ENCODE data around the gene PROK1.
"Not testable (repeated sequence)": the region's sequence is repeated elsewhere in the genome, so short reads cannot be mapped to it uniquely, and the experiment has no call there.

PROK1 gene

GRCh38 chr1:110434946-110435345, 16.0 kb upstream of the PROK1 start:
- DNase-seq: no peak

- no peak for DNase-seq
Observed at GRCh38 chr1:110436635-110437034, 14.3 kb upstream of the PROK1 start.

GRCh38 chr1:110437645-110438299, 13.2 kb upstream of the PROK1 start:
- DNase-seq: not testable (repeated sequence)

GRCh38 chr1:110438893-110439292, 12.1 kb upstream of the PROK1 start:
- no peak for DNase-seq

- DNase-seq: not testable (repeated sequence)
Observed at GRCh38 chr1:110439873-110440272, 11.1 kb upstream of the PROK1 start.

- DNase-seq: no peak
Observed at GRCh38 chr1:110440877-110441276, 10.1 kb upstream of the PROK1 start.

GRCh38 chr1:110441888-110442287, 9.1 kb upstream of the PROK1 start:
- no peak for DNase-seq

- no peak for DNase-seq
Observed at GRCh38 chr1:110443451-110443850, 7.5 kb upstream of the PROK1 start.

GRCh38 chr1:110444561-110444960, 6.4 kb upstream of the PROK1 start:
- DNase-seq: no peak

- DNase-seq: no peak
Observed at GRCh38 chr1:110449661-110450651, 993 bp upstream of the PROK1 start.

- no peak for DNase-seq
Observed at GRCh38 chr1:110452330-110452729, 1.4 kb downstream of the PROK1 start.

GRCh38 chr1:110453829-110454228, 2.9 kb downstream of the PROK1 start:
- no peak for DNase-seq

- no peak for DNase-seq
Observed at GRCh38 chr1:110454328-110454727, 3.4 kb downstream of the PROK1 start.

GRCh38 chr1:110455151-110455550, 4.2 kb downstream of the PROK1 start:
- no peak for DNase-seq

GRCh38 chr1:110457206-110457605, 6.3 kb downstream of the PROK1 start:
- no peak for DNase-seq

- peak; percentile 79 to 89 for DNase-seq
Observed at GRCh38 chr1:110460253-110461220, 9.6 kb downstream of the PROK1 start.

GRCh38 chr1:110462093-110462492, 11.1 kb downstream of the PROK1 start:
- no peak for DNase-seq

GRCh38 chr1:110462964-110463363, 12.0 kb downstream of the PROK1 start:
- no peak for DNase-seq

- no peak for DNase-seq
Observed at GRCh38 chr1:110463725-110464124, 12.8 kb downstream of the PROK1 start.

GRCh38 chr1:110464340-110464739, 13.4 kb downstream of the PROK1 start:
- DNase-seq: no peak

GRCh38 chr1:110465038-110465813, 14.3 kb downstream of the PROK1 start:
- no peak for DNase-seq

GRCh38 chr1:110465814-110466380, 14.9 kb downstream of the PROK1 start:
- DNase-seq: no peak

Measured in CD4-positive, alpha-beta T cell treated with Interferon alpha-2 for 1 hour (primary cell).